Prostate gland (tissue), 2 donors: ENCODE data around the gene SNX9. TPM values are rescaled to one million over a fixed set of nuclear protein-coding genes. Genes with fewer than 3 reads are reported as not detected.

Experiments used
- DNase-seq: peaks from one replicate; pipeline ENCODE4 v3.0.0-alpha.2; 2019; ENCODE audit warnings: low spot score
- H3K27ac ChIP-seq, 2 donors: fragments of 200-600 bp; sonication (generic); 2 replicates each; pipeline ENCODE4 v1.5.1; 2017 to 2019
- H3K27me3 ChIP-seq: fragments of 200-600 bp; sonication (generic); replicated peaks from 2 replicates; pipeline ENCODE4 v1.5.1; 2019; ENCODE audit not compliant: insufficient read depth
- H3K36me3 ChIP-seq, 2 donors: fragments of 200-600 bp; sonication (generic); 1 replicate in 1 of 2; 2 replicates in 1 of 2; pipeline versions ENCODE4 v1.5.1 to v1.8.1; 2017 to 2019
- H3K4me1 ChIP-seq: fragments of 200-600 bp; sonication (generic); replicated peaks from 2 replicates; pipeline ENCODE4 v1.5.1; 2019
- H3K4me3 ChIP-seq, 2 donors: fragments of 200-600 bp; sonication (generic); 2 replicates each; pipeline ENCODE4 v1.5.1; 2017 to 2019
- H3K9me3 ChIP-seq: fragments of 200-600 bp; sonication (generic); 2 replicates; pipeline ENCODE4 v1.5.1; 2017
- POLR2A ChIP-seq: fragments of 450-650 bp; IDR thresholded peaks from one replicate; pipeline ENCODE4 v1.6.1; 2016; ENCODE audit warnings: antibody characterized with exemption, mild to moderate bottlenecking
- POLR2AphosphoS5 ChIP-seq: sonication (generic); formaldehyde crosslinking; IDR thresholded peaks from one replicate; pipeline ENCODE4 v1.6.1; 2017; ENCODE audit warnings: antibody characterized with exemption
- WGBS: methylation state at CpG from one replicate; pipeline ENCODE4 v1.1.5; 2018; 5-methylcytosine and 5-hydroxymethylcytosine counted together
- intact Hi-C: fragments of 100-400 bp; cut with DNase I; formaldehyde crosslinking; loops from one replicate; pipeline ENCODE4 v1.14.2; 2022
- small RNA-seq, 2 donors: library from RNA; depleted of rRNA; stranded (forward); fragments of <200 nt; gene quantifications; one replicate each; pipeline ENCODE3, GENCODE V24; 2016
- total RNA-seq, 2 donors: library from RNA; depleted of rRNA; stranded (reverse); fragments of >200 nt; gene quantifications; one replicate each; pipeline ENCODE4 v1.1.0, GENCODE V29; 2016
- TF ChIP-seq, protein P1 (sequence below), 4 experiments: fragments of 200-600 bp in 2 of 4; fragments of 450-650 bp in 2 of 4; sonication (generic) in 2 of 4; IDR thresholded peaks; 1 replicate in 3 of 4; 2 replicates in 1 of 4; pipeline ENCODE4 v1.5.1; 2016 to 2019; ENCODE audit warnings: antibody characterized with exemption in 4 of 4, mild to moderate bottlenecking in 2 of 4, moderate library complexity in 2 of 4

Gene SNX9
- total RNA-seq, 2 donors from 2014 or later: 39.2 to 40.6 TPM

DNA sequence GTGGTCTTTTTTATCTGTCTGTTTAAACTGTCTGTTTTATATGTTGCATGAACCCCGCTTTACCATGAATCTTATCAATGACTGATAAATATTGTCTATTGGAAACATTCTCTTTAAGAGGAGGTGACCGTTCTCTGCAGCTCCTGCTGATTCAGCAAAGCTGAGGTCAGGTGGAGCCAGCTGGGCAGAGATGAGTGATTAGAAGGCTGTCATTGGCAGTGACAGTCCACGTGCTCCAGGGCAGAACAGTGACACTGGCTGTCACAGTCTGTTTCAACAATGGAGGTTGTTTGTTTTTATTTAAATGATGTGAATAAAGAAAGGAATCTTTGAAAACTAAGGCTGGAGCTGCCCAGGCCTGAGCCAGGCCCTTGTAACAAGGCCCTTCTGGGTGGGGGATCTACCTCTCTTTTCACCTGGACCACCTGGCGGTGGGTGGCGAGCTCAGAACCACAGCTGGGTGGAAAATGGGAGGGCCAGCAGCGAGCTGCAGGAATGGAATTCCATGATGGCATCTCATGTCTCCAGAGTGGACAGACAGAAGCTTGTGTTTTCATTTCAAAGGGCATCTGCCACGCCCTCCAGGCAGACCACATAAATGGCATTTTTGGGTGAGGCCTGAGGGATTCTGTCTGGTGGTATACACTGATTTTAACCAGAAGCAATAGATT is 171.2 kb downstream of the SNX9 start:
- Histone ChIP-seq H3K27ac (no peak overlapping the region), H3K36me3 (no peaks in the 10 kb centered on the region), H3K27me3 (no peaks in the 10 kb centered on the region), H3K9me3 (no peaks in the 10 kb centered on the region), H3K4me3 (no peak overlapping the region), H3K4me1 (peaks cover 18% of the 10 kb centered on the region)
- TF ChIP-seq, protein P1, sequence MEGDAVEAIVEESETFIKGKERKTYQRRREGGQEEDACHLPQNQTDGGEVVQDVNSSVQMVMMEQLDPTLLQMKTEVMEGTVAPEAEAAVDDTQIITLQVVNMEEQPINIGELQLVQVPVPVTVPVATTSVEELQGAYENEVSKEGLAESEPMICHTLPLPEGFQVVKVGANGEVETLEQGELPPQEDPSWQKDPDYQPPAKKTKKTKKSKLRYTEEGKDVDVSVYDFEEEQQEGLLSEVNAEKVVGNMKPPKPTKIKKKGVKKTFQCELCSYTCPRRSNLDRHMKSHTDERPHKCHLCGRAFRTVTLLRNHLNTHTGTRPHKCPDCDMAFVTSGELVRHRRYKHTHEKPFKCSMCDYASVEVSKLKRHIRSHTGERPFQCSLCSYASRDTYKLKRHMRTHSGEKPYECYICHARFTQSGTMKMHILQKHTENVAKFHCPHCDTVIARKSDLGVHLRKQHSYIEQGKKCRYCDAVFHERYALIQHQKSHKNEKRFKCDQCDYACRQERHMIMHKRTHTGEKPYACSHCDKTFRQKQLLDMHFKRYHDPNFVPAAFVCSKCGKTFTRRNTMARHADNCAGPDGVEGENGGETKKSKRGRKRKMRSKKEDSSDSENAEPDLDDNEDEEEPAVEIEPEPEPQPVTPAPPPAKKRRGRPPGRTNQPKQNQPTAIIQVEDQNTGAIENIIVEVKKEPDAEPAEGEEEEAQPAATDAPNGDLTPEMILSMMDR (IDR thresholded peaks at IDR 0.05): no peak
- TF ChIP-seq POLR2A (no peak), POLR2AphosphoS5 (no peak)
- 80% methylated on average over 7 of the region's 7 CpGs for WGBS
- DNase-seq: no peak
- intact Hi-C loops: no loop called here

Small RNA genes lying within 50 kb of the gene (small RNA-seq; reads per million reads assigned to genes)
- gene HSPE1P26: 0 reads per million in 2 donors
- gene RNU6-786P: 0 reads per million in 2 donors

Other genes starting within 250 kb of the SNX9 start
- 10 to 100 TPM; 19.7 to 19.9 TPM for gene SYNJ2, start 158.6 kb downstream of the SNX9 start, total RNA-seq